ENCODE data around the gene ATP2A1.

ATP2A1 gene

GRCh38 chr16:28878083-28878926 is at the start of gene ATP2A1:
Gene ATP2A1 (plus strand): TSS chr16:28878488. CDS start chr16:28878672, 184 bp downstream.
- DNase-seq = no peak

GRCh38 chr16:28829747-28830146 is 48.5 kb upstream of the ATP2A1 start:
- no peak for DNase-seq

GRCh38 chr16:28830531-28830930 is 47.8 kb upstream of the ATP2A1 start:
- DNase-seq = no peak

GRCh38 chr16:28834349-28834748 is 43.9 kb upstream of the ATP2A1 start:
- no peak for DNase-seq

GRCh38 chr16:28834873-28835863 is 43.1 kb upstream of the ATP2A1 start:
- no peak for DNase-seq

GRCh38 chr16:28835864-28836760 is 42.2 kb upstream of the ATP2A1 start:
- DNase-seq = no peak

- no peak for DNase-seq
These were observed 41.6 kb upstream of the ATP2A1 start for GRCh38 chr16:28836761-28837064.

- DNase-seq = no peak
These were observed 40.4 kb upstream of the ATP2A1 start for GRCh38 chr16:28837672-28838557.

GRCh38 chr16:28838558-28838918 is 39.8 kb upstream of the ATP2A1 start:
- DNase-seq = no peak

- DNase-seq = no peak
These were observed 39.2 kb upstream of the ATP2A1 start for GRCh38 chr16:28839004-28839639.

GRCh38 chr16:28839899-28840298 is 38.4 kb upstream of the ATP2A1 start:
- no peak for DNase-seq

GRCh38 chr16:28842696-28843095 is 35.6 kb upstream of the ATP2A1 start:
- DNase-seq = no peak

GRCh38 chr16:28843766-28844165 is 34.5 kb upstream of the ATP2A1 start:
- no peak for DNase-seq

- DNase-seq = no peak
These were observed 33.9 kb upstream of the ATP2A1 start for GRCh38 chr16:28844226-28844885.

GRCh38 chr16:28845293-28845692 is 33.0 kb upstream of the ATP2A1 start:
- DNase-seq = no peak

- no peak for DNase-seq
These were observed 32.6 kb upstream of the ATP2A1 start for GRCh38 chr16:28845761-28846079.

GRCh38 chr16:28846080-28846932 is 32.0 kb upstream of the ATP2A1 start, which contains the start of gene TUFM:
Gene TUFM (minus strand): TSS chr16:28846348. CDS start chr16:28846269, 79 bp downstream.
- peak; percentile 52 for DNase-seq

GRCh38 chr16:28846933-28847273 is 31.4 kb upstream of the ATP2A1 start:
- no peak for DNase-seq

GRCh38 chr16:28858421-28858820 is 19.9 kb upstream of the ATP2A1 start:
- DNase-seq = no peak

- no peak for DNase-seq
These were observed 19.0 kb upstream of the ATP2A1 start for GRCh38 chr16:28859326-28859725.

All from NCI-H187 treated with DMSO at 0.1 percent for 48 hours (cell line).